B cell (primary cell): ENCODE results near the gene OR1M1. TPM values are rescaled to one million over a fixed set of nuclear protein-coding genes. Genes with fewer than 3 reads are reported as not detected.

Source experiments
- ATAC-seq: fragments of 200-7000 bp; cut with Tn5 transposase; one replicate; pipeline ENCODE4 v1.10.0; 2021; ENCODE audit warnings: low read depth, mild to moderate bottlenecking, moderate number of reproducible peaks, moderate library complexity
- CTCF ChIA-PET: fragments of 350-600 bp; sonication (Branson Sonifier 250); formaldehyde crosslinking; loops from one replicate; lab custom pipeline; 2021; ENCODE audit warnings: antibody characterized with exemption, inconsistent platforms; lab: Charles Lee
- POLR2A ChIA-PET: fragments of 350-600 bp; sonication (Branson Sonifier 250); formaldehyde crosslinking; loops from one replicate; lab custom pipeline; 2021; ENCODE audit warnings: antibody characterized with exemption; lab: Charles Lee
- DNase-seq: peaks from one replicate; pipeline ENCODE4 v3.0.0; 2013
- H2AFZ ChIP-seq: 2 replicates; pipeline ENCODE4 v1.6.1; 2012; ENCODE audit warnings: mild to moderate bottlenecking, low read depth, low read length; ENCODE audit not compliant: insufficient read depth, poor library complexity, severe bottlenecking
- H3K27ac ChIP-seq, 2 donors: 1 replicate in 1 of 2; 2 replicates in 1 of 2; pipeline ENCODE4 v1.5.1; 2012 to 2013; ENCODE audit warnings: low read length in 2 of 2, mild to moderate bottlenecking in 2 of 2, moderate library complexity in 1 of 2
- H3K27me3 ChIP-seq, 4 experiments: fragments of 200-600 bp in 1 of 4; sonication (generic) in 1 of 4; replicated peaks in 1 of 4; 1 replicate in 2 of 4; 2 replicates in 2 of 4; pipeline versions ENCODE4 v1.6.1 to v1.7.0; 2013 to 2016; ENCODE audit warnings: low read length in 3 of 4, mild to moderate bottlenecking in 2 of 4, mixed read lengths in 1 of 4, moderate library complexity in 1 of 4; ENCODE audit not compliant: insufficient read depth in 4 of 4, control insufficient read depth in 3 of 4; ENCODE audit errors: control extremely low read depth in 1 of 4
- H3K36me3 ChIP-seq, 2 experiments: replicated peaks in 1 of 2; 1 replicate in 1 of 2; 2 replicates in 1 of 2; pipeline versions ENCODE4 v1.6.1 to v1.7.1; 2013; ENCODE audit warnings: low read length in 1 of 2; ENCODE audit not compliant: insufficient read depth in 2 of 2, control insufficient read depth in 1 of 2; ENCODE audit errors: control extremely low read depth in 1 of 2, extremely low read depth in 1 of 2
- H3K4me1 ChIP-seq, 2 donors: fragments of 200-600 bp in 1 of 2; sonication (generic) in 1 of 2; 1 replicate in 1 of 2; 2 replicates in 1 of 2; pipeline versions ENCODE4 v1.5.1 to v1.6.1; 2013 to 2017; ENCODE audit warnings: low read length in 2 of 2; ENCODE audit not compliant: control insufficient read depth in 2 of 2, insufficient read depth in 2 of 2
- H3K4me2 ChIP-seq: replicated peaks from 2 replicates; pipeline ENCODE3; 2012; ENCODE audit warnings: mild to moderate bottlenecking, low read depth, low read length; ENCODE audit not compliant: poor library complexity, severe bottlenecking
- H3K4me3 ChIP-seq, 5 experiments: fragments of 200-600 bp in 1 of 5; sonication (generic) in 1 of 5; 1 replicate in 3 of 5; 2 replicates in 2 of 5; pipeline versions ENCODE4 v1.5.1 to v1.7.0; 2011 to 2016; ENCODE audit warnings: low read length in 4 of 5, mild to moderate bottlenecking in 4 of 5, low read depth in 2 of 5, control low read depth in 1 of 5, moderate library complexity in 1 of 5; ENCODE audit not compliant: insufficient read depth in 1 of 5; ENCODE audit errors: control extremely low read depth in 1 of 5, extremely low read depth in 1 of 5
- H3K79me2 ChIP-seq: fragments of 200-600 bp; sonication (generic); one replicate; pipeline ENCODE4 v1.6.0; 2016; ENCODE audit warnings: low read length; ENCODE audit not compliant: control insufficient read depth, insufficient read depth
- H3K9ac ChIP-seq: fragments of 200-600 bp; sonication (generic); 2 replicates; pipeline ENCODE4 v1.6.1; 2017; ENCODE audit warnings: mild to moderate bottlenecking, low read length, moderate library complexity
- H3K9me3 ChIP-seq, 3 donors: one replicate each; pipeline versions ENCODE4 v1.6.1 to v1.7.1; 2013; ENCODE audit warnings: low read length in 2 of 3; ENCODE audit not compliant: control insufficient read depth in 2 of 3, insufficient read depth in 1 of 3; ENCODE audit errors: control extremely low read depth in 1 of 3
- H4K20me1 ChIP-seq: 2 replicates; pipeline ENCODE4 v1.6.0; 2012; ENCODE audit warnings: mild to moderate bottlenecking, low read length; ENCODE audit not compliant: insufficient read depth, control insufficient read depth, poor library complexity, severe bottlenecking
- H3K27ac Mint-ChIP-seq: one replicate; pipeline ENCODE4 v1.8.0; 2021; ENCODE audit warnings: mixed read lengths
- H3K27me3 Mint-ChIP-seq: one replicate; pipeline ENCODE4 v1.8.0; 2021; ENCODE audit warnings: mixed read lengths
- H3K4me1 Mint-ChIP-seq: one replicate; pipeline ENCODE4 v1.8.0; 2021; ENCODE audit warnings: mixed read lengths
- H3K4me3 Mint-ChIP-seq: one replicate; pipeline ENCODE4 v1.8.0; 2021; ENCODE audit warnings: mixed read lengths
- H3K9me3 Mint-ChIP-seq: one replicate; pipeline ENCODE4 v1.8.0; 2022; ENCODE audit warnings: mixed read lengths; ENCODE audit not compliant: insufficient read depth
- CTCF ChIP-seq: fragments of 200-600 bp; IDR thresholded peaks from one replicate; pipeline ENCODE4 v1.8.0; 2022; ENCODE audit warnings: antibody characterized with exemption, mild to moderate bottlenecking
- EZH2 ChIP-seq: IDR thresholded peaks from 2 replicates; pipeline ENCODE4 v1.6.1; 2012; ENCODE audit warnings: borderline replicate concordance, low read depth, mild to moderate bottlenecking, moderate library complexity, low read length; ENCODE audit not compliant: insufficient read depth, poor library complexity, severe bottlenecking
- WGBS: methylation state at CpG from one replicate; pipeline ENCODE4 v1.1.5; 2013; ENCODE audit warnings: missing lambda C conversion rate; ENCODE audit not compliant: insufficient coverage; 5-methylcytosine and 5-hydroxymethylcytosine counted together
- intact Hi-C: fragments of 100-400 bp; cut with micrococcal nuclease; formaldehyde crosslinking; loops from one replicate; pipeline ENCODE4 v1.10.0; 2022
- polyA plus RNA-seq: library from polyadenylated mRNA; depleted of rRNA; stranded (reverse); fragments of >200 nt; gene quantifications from 2 replicates; pipeline ENCODE4 v1.2.3, GENCODE V29; 2012
- total RNA-seq, 2 donors: library from RNA; stranded (reverse); fragments of 120-200 nt in 1 of 2; gene quantifications; 1 replicate in 1 of 2; 2 replicates in 1 of 2; pipeline versions ENCODE4 v1.2.3 to v1.2.4, GENCODE V29; 2013 to 2022

The OR1M1 gene
- total and polyA plus RNA-seq, 2 donors (not counting 1 experiment from before 2014, with no cell fraction given) = not detected

GRCh38 chr19:9039728-9040127 is 47.1 kb upstream of the OR1M1 start:
- Histone ChIP-seq H2AFZ (no peak overlapping the region), H3K4me3 (no peak overlapping the region), H3K27ac (no peak overlapping the region), H4K20me1 (no peaks in the 10 kb centered on the region), H3K79me2 (no peaks in the 10 kb centered on the region), H3K27me3 (no peaks in the 10 kb centered on the region), H3K9ac (no peak overlapping the region), H3K36me3 (no peaks in the 10 kb centered on the region), H3K4me2 (no peak overlapping the region), H3K9me3 (peaks cover 0 to 3% (median 0%) of the 10 kb centered on the region in 3 donors), H3K4me1 (no peaks in the 10 kb centered on the region)
- Mint-ChIP-seq H3K9me3 (no peaks in the 10 kb centered on the region), H3K27me3 (peaks cover 4% of the 10 kb centered on the region), H3K27ac (no peak overlapping the region), H3K4me3 (no peak overlapping the region), H3K4me1 (no peaks in the 10 kb centered on the region)
- WGBS = 79% methylated on average over 4 of the region's 5 CpGs
- TF ChIP-seq CTCF (no peak), EZH2 (no peak)
- DNase-seq = no peak
- no peak for ATAC-seq
- CTCF ChIA-PET = no interaction called here
- intact Hi-C loops = no loop called here
- POLR2A ChIA-PET = no interaction called here

DNA sequence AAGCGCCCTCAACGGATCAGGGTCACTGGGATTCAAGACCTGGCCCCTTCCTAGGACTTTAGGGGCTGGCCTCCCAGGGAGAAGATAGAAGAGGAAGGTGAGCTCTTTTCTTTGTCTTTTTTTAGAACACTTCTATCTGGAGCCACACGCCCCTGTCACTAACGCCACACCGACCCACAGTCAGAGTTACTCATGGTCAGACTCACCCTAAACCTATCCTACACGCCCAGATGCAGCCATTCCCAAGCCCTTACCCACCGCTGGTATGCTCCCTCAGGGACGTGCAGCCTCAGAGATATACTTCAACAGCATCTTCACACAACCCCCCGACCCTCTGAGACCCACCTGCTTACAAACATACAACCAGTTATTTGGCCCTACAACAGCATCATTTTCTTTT is 46.7 kb upstream of the OR1M1 start:
- intact Hi-C loops = no loop called here
- no peak overlapping the region for H2AFZ ChIP-seq
- H3K4me1 ChIP-seq = no peaks in the 10 kb centered on the region
- Mint-ChIP-seq H3K4me1 (no peaks in the 10 kb centered on the region), H3K9me3 (no peaks in the 10 kb centered on the region), H3K27me3 (peaks cover 6% of the 10 kb centered on the region), H3K27ac (no peak overlapping the region), H3K4me3 (no peak overlapping the region)
- TF ChIP-seq CTCF (no peak), EZH2 (no peak)
- H3K4me2 ChIP-seq = no peak overlapping the region
- no peaks in the 10 kb centered on the region for H4K20me1 ChIP-seq
- ATAC-seq = no peak
- no peak overlapping the region for H3K4me3 ChIP-seq
- H3K9ac ChIP-seq = no peak overlapping the region
- H3K9me3 ChIP-seq = peaks cover 0 to 7% (median 0%) of the 10 kb centered on the region in 3 donors
- H3K36me3 ChIP-seq = no peaks in the 10 kb centered on the region
- H3K27ac ChIP-seq = no peak overlapping the region
- H3K27me3 ChIP-seq = no peaks in the 10 kb centered on the region
- ChIA-PET CTCF (interaction anchor here (0.6 kb wide), 1 partner anchor 43 kb away, joined by 3 read pairs; no protein-coding TSS in a partner anchor), POLR2A (no interaction called here)
- WGBS = 80% methylated on average over 8 of the region's 9 CpGs
- H3K79me2 ChIP-seq = no peaks in the 10 kb centered on the region
- no peak for DNase-seq
